Body of pancreas (tissue), 2 donors: ENCODE results near the gene PAIP2B. TPM values are rescaled to one million over a fixed set of nuclear protein-coding genes. Genes with fewer than 3 reads are reported as not detected.

Source experiments
- small RNA-seq: library from RNA; depleted of rRNA; stranded (forward); fragments of <200 nt; gene quantifications from one replicate; pipeline ENCODE3, GENCODE V24; 2016
- total RNA-seq, 2 donors: library from RNA; depleted of rRNA; stranded (reverse); fragments of >200 nt; gene quantifications; one replicate each; pipeline ENCODE4 v1.1.0, GENCODE V29; 2016

Gene PAIP2B
- total RNA-seq, 2 donors from 2014 or later = 18.5 to 32.9 TPM

Small RNA genes lying within 50 kb of the gene (small RNA-seq; reads per million reads assigned to genes)
- not detected for gene AC007881.1

Other genes with a start within 250 kb of the PAIP2B start
- 10 to 100 TPM in 1 of 2 donors, 1 to 10 TPM in 1; 4.7 to 10.2 TPM for gene ANKRD53, start 248.5 kb downstream of the PAIP2B start, total RNA-seq
- 10 to 100 TPM; 16.6 to 19.1 TPM for gene TEX261, start 232.2 kb downstream of the PAIP2B start, total RNA-seq
- gene NAGK, start 158.5 kb downstream of the PAIP2B start, total RNA-seq = 10 to 100 TPM; 57.1 to 62.0 TPM
- gene MCEE, start 96.9 kb downstream of the PAIP2B start, total RNA-seq = 10 to 100 TPM; 10.1 to 24.7 TPM
- gene MPHOSPH10, start 96.5 kb downstream of the PAIP2B start, total RNA-seq = 10 to 100 TPM; 15.0 to 19.1 TPM
- 100 to 1,000 TPM; 108 to 146 TPM for gene ZNF638, start 104.7 kb upstream of the PAIP2B start, total RNA-seq
- gene DYSF, start 226.5 kb upstream of the PAIP2B start, total RNA-seq = 10 to 100 TPM in 1 of 2 donors, 1 to 10 TPM in 1; 3.1 to 10.9 TPM